ENCODE measurements around the gene DNAH6.

The DNAH6 gene

GRCh38 chr2:84636080-84636971, 120.0 kb downstream of the DNAH6 start:
- DNase-seq = no peak

- DNase-seq = no peak
Observed at GRCh38 chr2:84639751-84640150, 123.5 kb downstream of the DNAH6 start.

DNA sequence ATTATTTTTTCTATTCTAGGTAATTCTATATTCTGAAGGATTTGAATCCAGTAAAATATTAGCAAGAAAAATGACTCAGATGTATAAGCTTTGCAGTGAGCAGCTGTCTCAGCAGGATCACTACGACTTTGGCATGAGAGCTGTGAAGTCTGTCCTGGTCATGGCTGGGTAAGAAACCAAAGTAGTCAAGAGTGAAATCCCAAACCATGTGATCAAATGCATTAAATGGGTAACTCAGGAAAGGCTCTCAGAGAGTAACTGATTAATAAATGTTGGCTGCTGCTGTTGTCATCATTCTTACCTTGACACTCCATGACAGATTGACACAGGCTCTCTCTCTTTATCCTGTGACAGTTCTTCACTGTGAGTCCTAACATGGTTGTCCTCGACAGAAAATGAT, 124.1 kb downstream of the DNAH6 start:
- DNase-seq = no peak

DNA sequence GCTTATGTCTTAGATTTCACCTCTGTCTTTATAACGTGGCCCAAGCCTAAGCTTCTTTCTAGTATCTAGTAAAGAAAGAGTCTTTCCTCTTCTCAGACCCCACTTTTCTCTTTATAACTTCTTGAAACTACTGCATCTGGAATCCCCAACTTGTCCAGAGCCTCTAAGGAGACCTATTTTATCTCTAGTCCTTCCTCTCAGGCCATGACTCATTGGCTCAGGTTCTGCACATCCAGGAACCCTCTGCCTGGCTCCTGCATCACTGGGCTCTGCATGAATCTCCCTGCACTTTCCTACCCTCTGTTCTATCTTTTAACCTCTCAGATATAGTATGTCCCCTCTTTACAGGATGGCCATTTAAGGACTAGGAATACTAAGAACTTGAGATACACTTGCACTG, 124.7 kb downstream of the DNAH6 start:
- no peak for DNase-seq

DNA sequence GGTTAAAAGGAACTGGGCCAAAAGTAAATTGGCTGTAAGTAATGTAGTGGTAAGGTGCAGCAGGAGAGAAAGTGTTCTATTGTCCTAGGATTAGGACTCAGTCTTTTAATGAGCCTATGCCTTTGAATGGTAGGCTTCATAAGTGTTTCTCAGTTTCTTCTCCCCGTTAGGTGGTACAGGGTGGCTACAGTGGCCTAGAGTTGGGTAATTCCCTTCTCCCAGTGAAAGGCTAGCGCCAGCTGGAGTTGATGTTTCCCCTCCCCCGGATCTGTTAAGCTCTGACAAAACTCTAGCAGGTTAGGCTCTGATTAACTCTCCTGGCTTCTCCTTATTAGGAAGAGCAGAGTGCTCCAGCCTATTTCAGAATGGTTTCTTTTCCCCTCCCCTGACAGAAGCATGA, 127.7 kb downstream of the DNAH6 start:
- DNase-seq = no peak

DNA sequence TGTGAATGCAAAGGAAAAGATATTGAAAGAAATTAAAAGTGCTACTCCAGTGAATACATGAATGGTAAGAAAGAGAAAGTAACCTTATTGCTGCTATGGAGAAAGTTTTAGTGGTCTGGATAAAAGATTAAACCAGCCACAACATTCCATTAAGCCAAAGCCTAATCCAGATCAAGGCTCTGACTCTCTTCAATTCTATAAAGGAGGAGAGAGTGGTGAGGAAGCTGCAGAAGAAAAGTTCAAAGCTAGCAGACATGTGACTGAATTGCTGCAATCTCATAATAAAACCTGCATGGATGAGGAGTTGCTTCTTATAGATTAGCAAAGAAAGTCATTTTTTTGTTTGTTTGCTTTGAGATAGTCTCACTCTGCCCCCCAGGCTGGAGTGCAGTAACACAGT, 130.2 kb downstream of the DNAH6 start:
- no peak for DNase-seq

GRCh38 chr2:84647267-84647666, 131.0 kb downstream of the DNAH6 start:
- DNase-seq = no peak

DNA sequence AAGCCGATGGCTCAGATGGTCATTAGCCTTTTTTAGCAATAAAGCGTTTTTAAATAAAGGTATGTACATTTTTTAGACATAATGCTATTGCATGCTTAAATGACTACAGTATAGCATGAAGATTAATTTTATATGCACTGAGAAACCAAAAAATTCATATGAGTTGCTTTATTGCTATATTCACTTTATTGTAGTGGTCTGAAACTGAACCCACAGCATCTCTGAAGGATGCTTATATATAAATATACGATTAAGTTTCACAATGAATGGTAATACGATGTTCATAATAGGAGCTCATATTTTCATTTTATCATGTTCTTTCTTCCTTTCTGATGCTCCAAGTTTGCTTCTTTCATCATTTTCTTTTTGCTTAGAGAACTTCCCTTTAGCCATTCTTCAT, 132.8 kb downstream of the DNAH6 start:
- DNase-seq = no peak

- DNase-seq = no peak
Observed at GRCh38 chr2:84649487-84650142, 133.3 kb downstream of the DNAH6 start.

- peak; percentile 80 to 83 for DNase-seq
Observed at GRCh38 chr2:84652431-84652830, 136.1 kb downstream of the DNAH6 start.

GRCh38 chr2:84653302-84653701, 137.0 kb downstream of the DNAH6 start:
- DNase-seq = no peak

DNA sequence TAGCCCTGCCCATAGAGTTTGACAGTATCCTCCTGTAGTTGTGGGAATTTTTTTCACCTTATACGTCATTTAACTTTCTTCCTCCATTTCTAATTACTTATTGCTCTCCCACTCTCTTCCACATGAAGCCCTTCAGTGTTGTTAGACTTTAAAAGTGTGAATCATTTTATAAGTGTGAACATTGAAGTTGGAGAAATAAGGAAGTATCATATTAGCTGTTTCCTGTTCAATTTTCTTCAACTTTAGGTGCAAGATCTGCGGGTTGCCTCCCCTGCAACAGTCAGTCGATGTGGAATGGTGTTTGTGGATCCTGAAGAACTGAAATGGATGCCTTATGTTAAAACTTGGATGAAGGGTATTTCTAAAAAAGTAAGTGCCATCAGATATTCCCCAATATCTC, 138.1 kb downstream of the DNAH6 start:
- DNase-seq = peak; percentile 34 to 46

DNA sequence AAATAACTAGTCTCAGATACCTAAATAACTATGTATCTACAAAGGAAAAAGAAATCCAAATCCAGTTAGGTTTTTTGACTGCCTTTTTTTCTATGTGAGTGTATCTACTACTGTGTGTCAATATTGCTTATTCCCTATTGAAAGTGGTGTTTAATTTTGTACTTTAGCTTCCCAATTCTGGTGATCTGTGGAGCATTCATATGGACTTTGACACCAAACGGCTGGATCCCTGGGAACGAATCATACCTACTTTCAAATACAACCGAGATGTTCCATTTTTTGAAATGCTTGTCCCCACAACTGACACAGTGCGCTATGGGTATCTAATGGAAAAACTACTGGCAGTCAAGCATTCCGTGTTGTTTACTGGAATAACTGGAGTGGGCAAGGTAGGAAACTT, 152.8 kb downstream of the DNAH6 start:
- no peak for DNase-seq

- no peak for DNase-seq
Observed at GRCh38 chr2:84674099-84674498, 157.8 kb downstream of the DNAH6 start.

DNA sequence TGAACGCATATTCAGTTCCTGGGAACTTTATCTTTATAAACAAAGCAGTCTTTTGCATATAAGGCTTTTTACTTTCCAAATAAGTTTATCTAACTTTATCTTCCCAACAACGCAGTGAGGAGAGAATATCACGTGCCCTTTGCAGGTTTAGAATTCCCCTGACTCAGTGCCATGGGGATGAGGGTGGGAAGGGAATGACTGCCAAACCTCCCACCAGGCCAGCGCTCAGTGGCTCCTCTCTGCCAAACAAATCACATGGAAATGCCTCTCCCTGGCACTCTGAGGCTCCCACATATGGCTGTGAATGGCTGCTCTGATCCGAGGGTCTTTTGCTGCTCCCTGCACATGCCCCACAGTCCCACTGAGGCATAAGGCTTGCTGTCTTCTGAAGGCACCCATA, 158.3 kb downstream of the DNAH6 start:
- DNase-seq = no peak

GRCh38 chr2:84676295-84676694, 160.0 kb downstream of the DNAH6 start:
- DNase-seq = no peak

GRCh38 chr2:84678214-84678613, 161.9 kb downstream of the DNAH6 start:
- no peak for DNase-seq

GRCh38 chr2:84686783-84687476, 170.6 kb downstream of the DNAH6 start:
- DNase-seq = no peak

DNA sequence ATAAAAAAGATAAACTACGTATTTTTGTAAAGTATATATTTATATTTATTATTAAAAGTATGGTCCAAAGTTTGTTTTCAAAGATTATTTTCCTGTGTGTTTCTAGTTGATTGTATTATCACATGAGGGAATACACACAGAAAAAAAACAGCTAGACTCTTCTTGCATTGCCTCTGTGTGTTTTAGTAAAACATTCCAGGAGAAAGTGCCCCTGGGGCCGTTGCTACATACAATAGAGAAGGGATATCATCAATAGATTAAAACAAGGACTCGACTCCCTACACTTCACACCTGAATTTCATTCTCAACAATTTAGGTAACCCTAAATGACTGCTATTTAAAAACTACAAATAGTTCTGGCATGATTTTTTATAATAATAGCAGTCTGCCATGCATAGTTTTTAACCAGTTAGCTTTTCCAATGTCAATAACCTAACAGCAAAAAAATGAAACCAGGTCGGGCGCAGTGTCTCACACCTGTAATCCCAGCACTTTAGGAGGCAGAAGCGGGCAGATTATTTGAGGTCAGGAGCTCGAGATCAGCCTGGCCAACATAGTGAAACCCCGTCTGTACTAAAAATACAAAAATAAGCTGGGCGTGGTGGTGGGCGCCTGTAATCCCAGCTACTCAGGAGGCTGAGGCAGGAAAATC, 171.3 kb downstream of the DNAH6 start:
- DNase-seq = no peak

- no peak for DNase-seq
Observed at GRCh38 chr2:84690225-84690624, 173.9 kb downstream of the DNAH6 start.

GRCh38 chr2:84694088-84694622, 177.9 kb downstream of the DNAH6 start:
- no peak for DNase-seq

DNA sequence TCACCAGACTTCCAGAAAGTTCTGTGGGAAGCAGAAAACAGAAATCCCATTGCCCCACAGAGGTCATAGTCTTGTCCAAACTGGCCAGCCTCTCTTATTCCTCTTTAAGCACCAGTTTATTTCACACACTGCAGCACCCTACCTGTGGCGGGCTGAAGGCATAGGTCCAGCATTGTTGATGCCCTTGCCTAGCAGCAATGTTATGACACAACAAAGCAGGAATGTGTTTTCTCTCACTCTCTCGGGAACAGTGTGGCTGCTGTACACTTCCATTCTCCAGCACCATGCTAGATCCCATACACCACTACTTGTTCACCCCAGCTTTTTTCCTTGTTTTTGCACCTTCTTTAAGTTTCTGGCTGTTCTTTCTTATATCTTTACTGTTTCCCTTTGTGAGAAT, 181.6 kb downstream of the DNAH6 start:
- no peak for DNase-seq

- DNase-seq = no peak
Observed at GRCh38 chr2:84700006-84700405, 183.7 kb downstream of the DNAH6 start.
